ENCODE results near the gene PMEPA1. TPM values are rescaled to one million over a fixed set of nuclear protein-coding genes. Genes with fewer than 3 reads are reported as not detected.

PMEPA1 gene
- polyA plus RNA-seq, 1 experiment = 4.3 TPM

DNA sequence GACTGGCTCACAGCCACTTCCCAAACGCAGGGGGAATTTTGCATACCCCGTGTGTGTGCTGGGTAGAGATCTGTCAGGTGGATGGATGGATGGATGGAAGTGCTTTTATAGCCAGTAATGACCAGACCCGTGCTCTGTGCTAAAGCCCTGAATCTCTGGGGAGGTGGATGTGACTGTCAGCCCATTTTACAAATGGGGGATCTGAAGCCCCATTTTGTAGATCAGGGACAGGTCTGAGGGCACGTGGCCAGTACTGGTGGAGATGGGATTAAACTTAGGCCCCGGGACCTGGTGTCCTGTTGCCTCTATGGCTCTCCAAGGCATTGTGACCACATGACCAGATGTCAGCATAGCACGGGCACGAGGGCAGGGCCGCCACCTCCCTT lies 51.4 kb downstream of the PMEPA1 start:
- DNase-seq (ENCODE audit: low read depth, low spot score) = no peak
- ChIA-PET POLR2A (no interaction called here), CTCF (no interaction called here)
- Histone ChIP-seq H3K27me3 (ENCODE audit: control insufficient read depth, insufficient read depth, low read length) (no peaks in the 10 kb centered on the region), H3K9me3 (ENCODE audit: control insufficient read depth, insufficient read depth, low read length) (peaks cover 4% of the 10 kb centered on the region; the same call in 1 of the 2 replicates), H3K27ac (ENCODE audit: low read depth, low read length) (no peak overlapping the region), H3K4me3 (ENCODE audit: low read depth, low read length) (no peak overlapping the region)
- TF ChIP-seq, protein P1, sequence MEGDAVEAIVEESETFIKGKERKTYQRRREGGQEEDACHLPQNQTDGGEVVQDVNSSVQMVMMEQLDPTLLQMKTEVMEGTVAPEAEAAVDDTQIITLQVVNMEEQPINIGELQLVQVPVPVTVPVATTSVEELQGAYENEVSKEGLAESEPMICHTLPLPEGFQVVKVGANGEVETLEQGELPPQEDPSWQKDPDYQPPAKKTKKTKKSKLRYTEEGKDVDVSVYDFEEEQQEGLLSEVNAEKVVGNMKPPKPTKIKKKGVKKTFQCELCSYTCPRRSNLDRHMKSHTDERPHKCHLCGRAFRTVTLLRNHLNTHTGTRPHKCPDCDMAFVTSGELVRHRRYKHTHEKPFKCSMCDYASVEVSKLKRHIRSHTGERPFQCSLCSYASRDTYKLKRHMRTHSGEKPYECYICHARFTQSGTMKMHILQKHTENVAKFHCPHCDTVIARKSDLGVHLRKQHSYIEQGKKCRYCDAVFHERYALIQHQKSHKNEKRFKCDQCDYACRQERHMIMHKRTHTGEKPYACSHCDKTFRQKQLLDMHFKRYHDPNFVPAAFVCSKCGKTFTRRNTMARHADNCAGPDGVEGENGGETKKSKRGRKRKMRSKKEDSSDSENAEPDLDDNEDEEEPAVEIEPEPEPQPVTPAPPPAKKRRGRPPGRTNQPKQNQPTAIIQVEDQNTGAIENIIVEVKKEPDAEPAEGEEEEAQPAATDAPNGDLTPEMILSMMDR (IDR thresholded peaks at IDR 0.05; ENCODE audit: low read depth, low read length) = no peak

DNA sequence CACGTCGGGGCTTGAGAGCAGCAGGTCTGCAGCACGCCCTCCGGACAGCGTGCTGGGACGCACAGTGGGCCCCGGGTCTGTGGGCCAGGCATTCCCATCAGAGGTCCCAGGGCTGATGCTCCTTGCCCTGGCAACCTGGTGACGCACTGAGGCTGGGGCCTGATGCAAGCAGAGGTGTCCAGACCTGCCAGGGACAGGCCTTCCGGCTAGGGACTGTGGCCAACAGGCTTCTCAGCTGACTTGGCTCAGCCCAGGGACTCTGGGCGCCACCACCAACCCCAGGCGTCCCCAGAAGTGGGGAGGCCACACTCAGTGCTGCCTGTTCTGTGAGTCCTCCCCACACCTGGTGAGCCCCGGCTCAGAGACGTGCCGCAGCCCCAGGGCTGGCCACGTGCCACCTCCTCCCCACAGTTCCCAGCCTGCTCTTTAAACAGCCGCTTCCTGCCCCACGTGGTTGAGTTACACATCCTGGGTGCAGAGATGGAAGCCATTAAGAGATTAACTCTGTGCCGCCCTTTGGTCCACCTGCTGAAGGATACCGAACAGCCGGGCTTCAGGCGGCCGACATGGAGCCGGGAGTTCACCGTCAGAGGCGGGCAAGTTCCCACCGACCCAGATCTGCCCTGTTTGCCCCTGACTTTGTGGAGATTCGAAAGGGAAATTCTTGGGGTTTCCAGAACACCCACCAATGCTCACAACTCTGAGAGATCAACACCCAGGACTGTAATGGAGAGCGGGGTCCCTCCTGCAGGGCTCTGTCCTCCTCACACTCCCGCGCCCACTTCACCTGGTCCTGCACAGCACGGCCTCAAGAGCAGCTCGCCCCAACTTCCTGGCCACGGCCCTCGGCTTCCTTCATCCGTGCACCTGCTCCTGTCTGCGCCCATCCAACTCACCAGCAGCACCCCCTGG lies 52.0 kb downstream of the PMEPA1 start:
- Histone ChIP-seq H3K4me3 (ENCODE audit: low read depth, low read length) (no peak overlapping the region), H3K27me3 (ENCODE audit: control insufficient read depth, insufficient read depth, low read length) (no peaks in the 10 kb centered on the region), H3K27ac (ENCODE audit: low read depth, low read length) (no peak overlapping the region), H3K9me3 (ENCODE audit: control insufficient read depth, insufficient read depth, low read length) (peaks cover 4% of the 10 kb centered on the region; the same call in 1 of the 2 replicates)
- ChIA-PET CTCF (no interaction called here), POLR2A (no interaction called here)
- TF ChIP-seq, protein P1 (IDR thresholded peaks at IDR 0.05; ENCODE audit: low read depth, low read length) = no peak
- DNase-seq (ENCODE audit: low read depth, low spot score) = no peak

DNA sequence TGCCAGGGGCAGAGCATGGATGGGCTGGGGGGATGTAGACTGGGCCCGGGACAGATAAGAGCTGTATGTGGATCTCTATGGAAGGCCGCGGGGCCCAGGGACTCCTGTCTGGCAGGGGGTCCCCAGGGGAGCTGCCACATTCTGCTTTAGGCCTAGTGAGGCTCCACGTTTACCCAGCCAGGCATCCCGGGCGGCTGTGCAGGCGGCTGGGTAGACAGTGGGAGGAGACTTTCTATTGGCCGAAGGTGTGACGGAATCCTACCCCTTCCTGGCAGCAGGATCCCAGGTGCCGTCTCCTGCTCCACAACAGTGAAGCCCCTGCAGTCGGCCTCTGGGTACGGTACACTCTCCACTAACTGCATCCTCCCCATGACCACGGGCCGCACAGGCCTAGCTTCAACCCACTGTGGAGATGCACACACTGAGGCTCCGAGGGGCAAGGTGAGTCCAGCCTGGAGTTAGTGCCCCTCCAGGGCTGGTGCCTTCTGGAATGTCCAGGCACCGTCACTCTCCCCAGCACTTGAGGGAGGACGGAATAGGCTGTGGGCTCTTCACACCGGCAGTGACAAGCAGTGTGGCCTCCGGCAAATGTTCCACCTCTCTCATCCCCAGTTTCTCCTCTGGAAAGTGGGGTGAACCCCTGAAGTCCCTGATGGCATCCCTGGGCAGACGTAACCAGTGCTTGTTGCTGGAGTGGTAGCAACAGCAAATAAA lies 52.8 kb downstream of the PMEPA1 start:
- TF ChIP-seq, protein P1 (IDR thresholded peaks at IDR 0.05; ENCODE audit: low read depth, low read length) = no peak
- H3K27me3 ChIP-seq (ENCODE audit: control insufficient read depth, insufficient read depth, low read length) = no peaks in the 10 kb centered on the region
- no peak for DNase-seq (ENCODE audit: low read depth, low spot score)
- H3K9me3 ChIP-seq (ENCODE audit: control insufficient read depth, insufficient read depth, low read length) = peaks cover 4% of the 10 kb centered on the region; the same call in 1 of the 2 replicates
- ChIA-PET CTCF (no interaction called here), POLR2A (no interaction called here)
- no peak overlapping the region for H3K4me3 ChIP-seq (ENCODE audit: low read depth, low read length)
- no peak overlapping the region for H3K27ac ChIP-seq (ENCODE audit: low read depth, low read length)

DNA sequence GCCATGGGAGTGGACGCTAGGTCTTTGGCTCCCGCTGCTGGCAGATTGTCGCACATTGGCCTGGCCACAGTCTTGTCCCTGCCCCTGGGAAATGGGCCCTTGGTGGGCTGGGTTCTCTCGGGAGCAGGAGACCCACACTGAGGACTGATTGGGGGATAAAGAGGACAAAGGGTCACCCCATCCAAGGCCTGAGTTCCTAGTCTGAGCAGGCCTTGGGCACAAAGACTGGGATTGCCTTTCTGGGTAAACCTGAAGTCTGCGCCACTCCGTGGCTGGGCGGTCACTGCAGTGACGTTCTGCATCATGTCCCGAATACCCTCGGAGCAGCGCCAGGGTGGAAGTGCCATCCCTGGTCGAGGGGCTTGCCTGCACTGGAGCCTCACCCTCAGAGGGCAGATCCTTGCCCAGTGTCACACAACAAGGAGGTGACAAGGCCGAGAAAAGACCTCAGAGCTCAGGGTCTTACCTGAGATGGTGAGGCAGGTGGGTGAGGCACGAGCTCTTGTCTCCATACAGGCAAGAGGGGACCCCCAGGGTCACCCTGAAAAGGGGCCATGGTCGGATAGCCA lies 53.5 kb downstream of the PMEPA1 start:
- CTCF ChIA-PET = interaction anchor here (3.9 kb wide), 1 partner anchor 431 kb away, joined by 32 read pairs; no protein-coding TSS in a partner anchor

More for the DNA sequence above, 53.5 kb downstream of the PMEPA1 start:
- TF ChIP-seq, protein P1 (IDR thresholded peaks at IDR 0.05; ENCODE audit: low read depth, low read length) = no peak
- Histone ChIP-seq H3K4me3 (ENCODE audit: low read depth, low read length) (no peak overlapping the region), H3K27ac (ENCODE audit: low read depth, low read length) (no peak overlapping the region), H3K27me3 (ENCODE audit: control insufficient read depth, insufficient read depth, low read length) (no peaks in the 10 kb centered on the region), H3K9me3 (ENCODE audit: control insufficient read depth, insufficient read depth, low read length) (peaks cover 4% of the 10 kb centered on the region; the same call in 1 of the 2 replicates)
- POLR2A ChIA-PET = no interaction called here
- no peak for DNase-seq (ENCODE audit: low read depth, low spot score)
